K562 (cell line): Measurements from ENCODE around the gene PITPNM1. TPM values are rescaled to one million over a fixed set of nuclear protein-coding genes. Genes with fewer than 3 reads are reported as not detected.
A peak's percentile ranks its signal among the peaks of the same experiment; 100 is the strongest.

Experiments used
- ATAC-seq: fragments of 200-7000 bp; cut with Tn5 transposase; 3 replicates; pipeline ENCODE4 v1.9.1; 2020; ENCODE audit warnings: moderate library complexity
- BruUV-seq: library from RNA; stranded (reverse); fragments of 400-500 nt; replicated peaks from 2 replicates; lab custom pipeline; 2021; lab: Mats Ljungman, UMichigan
- CTCF ChIA-PET: fragments of 300-600 bp; formaldehyde crosslinking; extraction: SDS; loops from one replicate; lab custom pipeline; 2021; ENCODE audit warnings: low intra/inter-chr PET ratio; lab: Yijun Ruan, JAX
- POLR2A ChIA-PET: fragments of 300-600, 350-650 bp; sonication (Branson Sonifier 250); formaldehyde crosslinking; extraction: SDS; loops from one replicate; lab custom pipeline; 2021; ENCODE audit warnings: antibody characterized with exemption, inconsistent platforms; lab: Yijun Ruan, JAX
- DNase-seq, 4 experiments: peaks; one replicate each; pipeline versions ENCODE4 v3.0.0 to v3.0.0-alpha.2; 2011 to 2018; ENCODE audit warnings: low spot score in 3 of 4, mixed read lengths in 3 of 4; ENCODE audit errors: extremely low read depth in 1 of 4
- FAIRE-seq: peaks from 2 replicates; lab custom pipeline; 2011; peaks lifted over from hg19 to GRCh38; lab: Jason Lieb, UNC
- H2AFZ ChIP-seq: 2 replicates; pipeline ENCODE4 v1.6.0; 2011; ENCODE audit warnings: low read depth, low read length, control low read depth, inconsistent platforms
- H3K27ac ChIP-seq: fragments of 200-600 bp; 3 replicates; pipeline ENCODE4 v1.8.0; 2011; ENCODE audit warnings: low read depth, mild to moderate bottlenecking, control low read depth, inconsistent platforms, low read length, moderate library complexity, mixed read lengths; ENCODE audit errors: extremely low read depth
- H3K27me3 ChIP-seq, 2 experiments: fragments of 300-600 bp in 1 of 2; 2 replicates in 1 of 2; 3 replicates in 1 of 2; pipeline versions ENCODE4 v1.6.0 to v1.8.0; 2011; ENCODE audit warnings: inconsistent platforms in 2 of 2, low read length in 2 of 2, mild to moderate bottlenecking in 1 of 2, mixed read lengths in 1 of 2, moderate library complexity in 1 of 2; ENCODE audit not compliant: control insufficient read depth in 2 of 2, insufficient read depth in 2 of 2
- H3K36me3 ChIP-seq: fragments of 300-600 bp; 3 replicates; pipeline ENCODE4 v1.8.0; 2011; ENCODE audit warnings: mild to moderate bottlenecking, low read length, inconsistent platforms; ENCODE audit not compliant: control insufficient read depth, insufficient read depth
- H3K4me1 ChIP-seq, 2 experiments: fragments of 200-600 bp in 1 of 2; replicated peaks in 1 of 2; 2 replicates in 1 of 2; 3 replicates in 1 of 2; pipeline versions ENCODE4 v1.5.1 to v1.8.0; 2011; ENCODE audit warnings: inconsistent platforms in 2 of 2, low read length in 2 of 2, mild to moderate bottlenecking in 1 of 2, mixed read lengths in 1 of 2, moderate library complexity in 1 of 2; ENCODE audit not compliant: control insufficient read depth in 2 of 2, insufficient read depth in 2 of 2
- H3K4me2 ChIP-seq: 2 replicates; pipeline ENCODE4 v1.6.1; 2011; ENCODE audit warnings: low read length, control low read depth, inconsistent platforms, mixed read lengths; ENCODE audit not compliant: insufficient read depth
- H3K4me3 ChIP-seq: fragments of 200-600 bp; sonication (generic), shearing (Covaris generic); 2 replicates; pipeline ENCODE4 v1.5.1; 2016; ENCODE audit warnings: control low read depth, inconsistent platforms
- H3K79me2 ChIP-seq: fragments of 200-600 bp; 3 replicates; pipeline ENCODE4 v1.8.0; 2011; ENCODE audit warnings: low read length, inconsistent platforms; ENCODE audit not compliant: control insufficient read depth, insufficient read depth
- H3K9ac ChIP-seq, 2 experiments: 2 replicates each; pipeline versions ENCODE4 v1.6.0 to v1.6.1; 2011; ENCODE audit warnings: low read depth in 2 of 2, low read length in 2 of 2, control low read depth in 1 of 2, inconsistent platforms in 1 of 2, mild to moderate bottlenecking in 1 of 2, mixed read lengths in 1 of 2; ENCODE audit not compliant: insufficient read depth in 1 of 2
- H3K9me1 ChIP-seq: one replicate; pipeline ENCODE4 v1.6.0; 2011; ENCODE audit warnings: inconsistent platforms, mild to moderate bottlenecking, low read length, moderate library complexity; ENCODE audit not compliant: control insufficient read depth, insufficient read depth
- H3K9me3 ChIP-seq: replicated peaks from 2 replicates; pipeline ENCODE4 v1.5.1; 2011; ENCODE audit warnings: low read depth, low read length, inconsistent platforms; ENCODE audit not compliant: control insufficient read depth, insufficient read depth
- H4K20me1 ChIP-seq: replicated peaks from 2 replicates; pipeline ENCODE4 v1.6.1; 2011; ENCODE audit warnings: low read length, inconsistent platforms, mixed read lengths; ENCODE audit not compliant: control insufficient read depth, insufficient read depth
- BHLHE40 ChIP-seq: IDR thresholded peaks from 2 replicates; pipeline ENCODE4 v1.6.1; 2011; ENCODE audit warnings: low read length, improper control_type of control experiment
- HDAC3 ChIP-seq: fragments of 450-650 bp; IDR thresholded peaks from 2 replicates; pipeline ENCODE4 v1.6.1; 2018; ENCODE audit warnings: borderline replicate concordance, mild to moderate bottlenecking, moderate library complexity; ENCODE audit not compliant: partially characterized antibody
- MAFK ChIP-seq: IDR thresholded peaks from 2 replicates; pipeline ENCODE4 v1.6.1; 2011; ENCODE audit warnings: low read length, improper control_type of control experiment
- RAD21 ChIP-seq, 2 experiments: fragments of 250-450 bp in 1 of 2; fragments of 450-650 bp in 1 of 2; sonication (Bioruptor Pico) in 1 of 2; formaldehyde crosslinking in 1 of 2; IDR thresholded peaks in 1 of 2; conservative IDR thresholded peaks in 1 of 2; 2 replicates each; pipeline versions ENCODE4 v1.4.0 to v1.8.0; 2020 to 2022; ENCODE audit warnings: mild to moderate bottlenecking in 2 of 2, moderate library complexity in 1 of 2
- RFX1 ChIP-seq: fragments of 450-650 bp; IDR thresholded peaks from 2 replicates; pipeline ENCODE4 v1.6.1; 2016; ENCODE audit warnings: mild to moderate bottlenecking, moderate library complexity
- ZBED1 ChIP-seq: IDR thresholded peaks from 2 replicates; pipeline ENCODE4 v1.6.1; 2014
- ZFP30 ChIP-seq: fragments of 250-450 bp; sonication (Bioruptor Pico); IDR thresholded peaks from 2 replicates; pipeline ENCODE4 v1.8.0; 2022; ENCODE audit warnings: moderate library complexity, mild to moderate bottlenecking, inconsistent platforms, borderline replicate concordance
- ZNF589 ChIP-seq: fragments of 200-800 bp; sonication (Bioruptor generic); IDR thresholded peaks from 2 replicates; pipeline ENCODE4 v1.6.1; 2016; ENCODE audit warnings: low read depth, missing genetic modification characterization, missing compliant biosample characterization
- WGBS: fragments of 100-300 bp; shearing (Covaris generic); methylation state at CpG from one replicate; pipeline ENCODE4 v1.1.6; 2016; ENCODE audit warnings: low coverage, mixed read lengths; ENCODE audit not compliant: insufficient coverage; ENCODE audit errors: missing lambda C conversion rate; 5-methylcytosine and 5-hydroxymethylcytosine counted together
- in situ Hi-C: fragments of 300-500 bp; cut with MboI; formaldehyde crosslinking; loops from 4 replicates; pipeline ENCODE4 v1.15.0; 2018; ENCODE audit warnings: inconsistent platforms, mixed read lengths
- intact Hi-C: fragments of 100-400 bp; cut with micrococcal nuclease; formaldehyde crosslinking; loops from 2 replicates; pipeline ENCODE4 v1.14.2; 2022
- polyA plus RNA-seq, 8 experiments: library from polyadenylated mRNA; depleted of rRNA in 4 of 8; stranded (reverse) in 5 of 8; unstranded in 3 of 8; fragments of >200 nt; fragmentation: Nextera tagmentation in 2 of 8; fragmentation: Illumina TruSeq in 1 of 8; extraction: Ambion mirVana in 2 of 8; extraction: Trizol in 1 of 8; gene quantifications; 2 replicates each; pipeline versions ENCODE4 v1.2.1 to v1.2.3, GENCODE V29; 2011 to 2014; ENCODE audit warnings: inconsistent platforms in 1 of 8, missing spikeins in 1 of 8
- total RNA-seq, 7 experiments: library from RNA; depleted of rRNA in 6 of 7; stranded (reverse); fragments of >200 nt in 6 of 7; fragmentation: Illumina TruSeq in 2 of 7; extraction: Trizol in 2 of 7; gene quantifications; 2 replicates each; pipeline versions ENCODE4 v1.2.1 to v1.2.3, GENCODE V29; 2011 to 2021; ENCODE audit warnings: low replicate concordance in 1 of 7
- TF ChIP-seq, protein P1 (sequence below): IDR thresholded peaks from 2 replicates; pipeline ENCODE4 v1.6.1; 2011; ENCODE audit warnings: borderline replicate concordance, low read depth, mild to moderate bottlenecking, moderate library complexity, low read length; ENCODE audit not compliant: insufficient read depth, poor library complexity, severe bottlenecking

The PITPNM1 gene
- total and polyA plus RNA-seq, 9 of the 15 experiments (the other 6 are each of a cell fraction or from before 2014, with no cell fraction given): 0.11 to 53.7 (median 16.0) TPM

DNA sequence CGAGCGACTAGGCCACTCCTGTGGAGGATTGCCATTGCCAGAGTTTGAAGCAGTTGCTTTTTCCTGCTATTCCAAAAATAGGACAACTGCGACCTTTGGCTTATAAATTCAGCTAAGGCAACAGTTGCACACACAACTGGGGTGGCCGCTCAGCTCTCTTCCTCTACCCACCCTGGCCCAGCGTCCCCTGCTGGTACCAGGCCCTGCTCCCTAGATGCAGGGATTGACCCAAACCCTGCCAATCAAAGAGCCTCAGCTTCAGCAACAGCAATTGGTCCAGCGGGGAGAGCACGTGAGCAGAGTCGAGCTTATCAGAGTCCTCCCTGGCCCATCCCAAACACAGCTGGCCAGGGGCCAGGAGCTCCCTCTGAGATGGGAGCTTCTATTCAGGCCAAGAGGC, 40.1 kb upstream of the PITPNM1 start (continued):
- TF ChIP-seq BHLHE40 (peak; percentile 93), RAD21 (CRISPR knock-in tag; conservative IDR thresholded peaks at IDR 0.05 in 1 of 2, IDR thresholded peaks at IDR 0.05 in 1 of 2) (0 out of 4 replicates have a peak, but pooled peaks of 1 of the 2 experiments have one; percentile 20)
- TF ChIP-seq, all 486 proteins: peak for 19

DNA sequence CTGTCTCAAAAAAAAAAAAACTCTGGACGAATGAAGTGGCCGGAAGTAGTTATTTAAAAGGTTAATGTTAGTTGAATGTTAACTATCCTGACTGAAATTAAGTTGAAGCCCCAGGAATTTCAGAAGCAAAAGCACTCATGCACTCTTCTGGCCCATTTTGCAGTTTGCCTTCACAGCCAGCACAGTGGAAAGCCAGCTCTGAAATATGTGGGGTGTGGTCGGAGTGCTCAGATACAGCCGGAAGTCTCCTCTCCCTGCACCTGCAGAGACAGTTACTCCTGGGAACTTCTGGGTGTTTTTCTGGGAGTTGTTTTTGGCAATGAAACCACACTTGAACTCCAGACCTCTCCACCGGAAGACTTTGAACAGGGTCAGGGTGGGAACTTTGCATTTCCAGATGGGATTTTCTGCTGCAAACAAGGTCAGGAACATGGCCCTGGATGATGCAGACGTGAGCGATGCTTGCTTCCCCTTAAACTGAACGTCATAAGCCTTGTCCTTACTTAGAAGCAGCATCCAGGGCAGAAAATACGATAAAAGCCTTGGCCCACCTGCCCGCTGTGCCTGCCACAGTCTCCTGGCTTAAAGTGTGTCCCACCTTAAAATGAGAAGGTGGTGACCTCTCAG, 39.6 kb upstream of the PITPNM1 start:
- H3K9me1 ChIP-seq: no peaks in the 10 kb centered on the region
- TF ChIP-seq MAFK (no peak), RFX1 (no peak), HDAC3 (no peak), ZNF589 (CRISPR knock-in tag) (no peak), ZFP30 (CRISPR knock-in tag) (no peak), ZBED1 (no peak)
- TF ChIP-seq, protein P1, sequence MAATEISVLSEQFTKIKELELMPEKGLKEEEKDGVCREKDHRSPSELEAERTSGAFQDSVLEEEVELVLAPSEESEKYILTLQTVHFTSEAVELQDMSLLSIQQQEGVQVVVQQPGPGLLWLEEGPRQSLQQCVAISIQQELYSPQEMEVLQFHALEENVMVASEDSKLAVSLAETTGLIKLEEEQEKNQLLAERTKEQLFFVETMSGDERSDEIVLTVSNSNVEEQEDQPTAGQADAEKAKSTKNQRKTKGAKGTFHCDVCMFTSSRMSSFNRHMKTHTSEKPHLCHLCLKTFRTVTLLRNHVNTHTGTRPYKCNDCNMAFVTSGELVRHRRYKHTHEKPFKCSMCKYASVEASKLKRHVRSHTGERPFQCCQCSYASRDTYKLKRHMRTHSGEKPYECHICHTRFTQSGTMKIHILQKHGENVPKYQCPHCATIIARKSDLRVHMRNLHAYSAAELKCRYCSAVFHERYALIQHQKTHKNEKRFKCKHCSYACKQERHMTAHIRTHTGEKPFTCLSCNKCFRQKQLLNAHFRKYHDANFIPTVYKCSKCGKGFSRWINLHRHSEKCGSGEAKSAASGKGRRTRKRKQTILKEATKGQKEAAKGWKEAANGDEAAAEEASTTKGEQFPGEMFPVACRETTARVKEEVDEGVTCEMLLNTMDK: no peak
- peaks cover 11 to 15% of the 10 kb centered on the region in 2 experiments; a peak in 4 of 5 replicates for H3K4me1 ChIP-seq
- H3K4me2 ChIP-seq: no peak overlapping the region
- H3K4me3 ChIP-seq: no peak overlapping the region
- H3K9ac ChIP-seq: no peak overlapping the region
- FAIRE-seq: no peak
- CTCF ChIA-PET: no interaction called here
- no peaks in the 10 kb centered on the region for H3K79me2 ChIP-seq
- DNase-seq: peak in 1 of 4 experiments; percentile 4
- POLR2A ChIA-PET: interaction anchor here (0.7 to 2.7 kb wide), 5 partner anchors 9 to 117 kb away, joined by 3 to 10 read pairs (median 3); no protein-coding TSS in a partner anchor
- peak overlapping the region; percentile 34 for H2AFZ ChIP-seq
- 0 out of 3 replicates have a peak, but pooled peaks have one; percentile 19 for ATAC-seq
- no peaks in the 10 kb centered on the region for H4K20me1 ChIP-seq
- WGBS: 50% methylated on average over 10 of the region's 10 CpGs
- BruUV-seq: no TSS peak
- no peaks in the 10 kb centered on the region for H3K27me3 ChIP-seq
- H3K9me3 ChIP-seq: no peaks in the 10 kb centered on the region
- intact Hi-C loops (no loop called here), in situ Hi-C loops (loop anchor here (25.0 kb wide), 1 partner anchor 1143 kb away; the partner anchor contains the start of gene GAL)
- H3K36me3 ChIP-seq: no peaks in the 10 kb centered on the region
- no peak overlapping the region for H3K27ac ChIP-seq
